ENCODE measurements around the gene EIF6. TPM values are rescaled to one million over a fixed set of nuclear protein-coding genes. Genes with fewer than 3 reads are reported as not detected.

Gene EIF6
- total and polyA plus RNA-seq, 2 donors (not counting 3 experiments of a cell fraction or from before 2014, with no cell fraction given): 153 to 286 TPM

GRCh38 chr20:35294293-35294685 is 9.7 kb upstream of the EIF6 start:
- TF ChIP-seq JUN (IDR thresholded peaks at IDR 0.05; ENCODE audit: borderline replicate concordance, insufficient read depth, insufficient read length, low read depth) (no peak), MYC (IDR thresholded peaks at IDR 0.05; ENCODE audit: low read depth, low read length) (no peak), MAX (IDR thresholded peaks at IDR 0.05; ENCODE audit: insufficient read depth, insufficient read length) (no peak), POLR2AphosphoS5 (IDR thresholded peaks at IDR 0.05; ENCODE audit: insufficient read depth, low read depth, low read length) (no peak), FOS (IDR thresholded peaks at IDR 0.05; ENCODE audit: borderline replicate concordance, insufficient read depth, low read length) (no peak), CTCF (IDR thresholded peaks at IDR 0.05; ENCODE audit: extremely low read depth in 1 of 2, insufficient read depth in 1 of 2, low read depth in 1 of 2, low read length in 2 of 2) (no peak), EZH2 (IDR thresholded peaks at IDR 0.05; ENCODE audit: borderline replicate concordance, low read depth, low read length, severe bottlenecking) (no peak), POLR2A (IDR thresholded peaks at IDR 0.05; ENCODE audit: low read depth, low read length) (no peak), GATA2 (IDR thresholded peaks at IDR 0.05; ENCODE audit: insufficient read depth, insufficient read length, low read depth, low read length) (no peak)

More at GRCh38 chr20:35294293-35294685, 9.7 kb upstream of the EIF6 start:
- H3K4me1 ChIP-seq (ENCODE audit: control insufficient read depth, extremely low read depth, insufficient read depth, low read length): peaks cover 5% of the 10 kb centered on the region
- H3K36me3 ChIP-seq (ENCODE audit: control insufficient read depth in 2 of 2, extremely low read depth in 1 of 2, insufficient read depth in 2 of 2, low read length in 2 of 2): no peaks in the 10 kb centered on the region
- no peaks in the 10 kb centered on the region for H3K79me2 ChIP-seq (ENCODE audit: control insufficient read depth, insufficient read depth, low read length)
- no peaks in the 10 kb centered on the region for H3K9me1 ChIP-seq (replicated peaks; ENCODE audit: control insufficient read depth, extremely low read depth, insufficient read depth, low read length)
- dilution Hi-C loops (cut with MboI; ENCODE audit: extremely low pct_ligation_motif_present, low sequenced_read_pairs): no loop called here
- H3K4me3 ChIP-seq (replicated peaks in 1 of 3; ENCODE audit: insufficient read depth in 1 of 3, low read depth in 1 of 3, low read length in 3 of 3): no peak overlapping the region
- H3K27ac ChIP-seq (ENCODE audit: insufficient read depth, low read depth, low read length): no peak overlapping the region
- POLR2A ChIA-PET: no interaction called here
- H3K4me2 ChIP-seq (ENCODE audit: insufficient read depth, low read length): no peak overlapping the region
- CTCF ChIA-PET: interaction anchor here (2.1 kb wide), 1 partner anchor 9 kb away, joined by 9 read pairs; no protein-coding TSS in a partner anchor
- H3K27me3 ChIP-seq (ENCODE audit: control insufficient read depth in 2 of 2, insufficient read depth in 2 of 2, low read length in 2 of 2): peaks cover 0 to 2% of the 10 kb centered on the region in 2 experiments
- no TSS peak for BruUV-seq (replicated peaks)
- intact Hi-C loops (cut with micrococcal nuclease): no loop called here
- no peak for FAIRE-seq
- no peak for DNase-seq (ENCODE audit: low read depth, low spot score)
- no peak overlapping the region for H2AFZ ChIP-seq (ENCODE audit: low read depth, low read length)
- H4K20me1 ChIP-seq (replicated peaks; ENCODE audit: control insufficient read depth, extremely low read depth, insufficient read depth, low read length): no peaks in the 10 kb centered on the region
- H3K9me3 ChIP-seq (replicated peaks; ENCODE audit: control insufficient read depth, insufficient read depth, low read length): no peaks in the 10 kb centered on the region
- H3K9ac ChIP-seq (replicated peaks; ENCODE audit: extremely low read depth, insufficient read depth, low read length): no peak overlapping the region

Measured in endothelial cell of umbilical vein (primary cell).